ENCODE measurements around the gene MAP4K2. TPM values are rescaled to one million over a fixed set of nuclear protein-coding genes. Genes with fewer than 3 reads are reported as not detected.

MAP4K2 gene
- total and polyA plus RNA-seq, 7 donors: 3.0 to 6.7 (median 4.5) TPM

DNA sequence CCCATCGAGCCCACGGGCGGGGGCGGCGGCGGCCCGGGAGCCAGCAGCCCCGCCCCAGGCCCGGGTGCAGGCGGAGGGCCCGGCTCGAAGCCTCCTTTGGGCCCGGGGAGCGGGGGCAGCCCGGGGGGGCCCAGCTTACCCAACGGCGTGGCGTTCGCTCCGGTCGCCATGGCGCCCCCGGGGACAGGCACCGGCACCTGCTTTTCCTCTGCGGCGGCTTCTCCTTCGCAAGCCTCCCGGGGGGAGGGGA lies 24.9 kb downstream of the MAP4K2 start:
- H3K27me3 ChIP-seq (ENCODE audit: insufficient read depth in 3 of 3, low read length in 2 of 3): no peaks in the 10 kb centered on the region
- TF ChIP-seq, protein P1, sequence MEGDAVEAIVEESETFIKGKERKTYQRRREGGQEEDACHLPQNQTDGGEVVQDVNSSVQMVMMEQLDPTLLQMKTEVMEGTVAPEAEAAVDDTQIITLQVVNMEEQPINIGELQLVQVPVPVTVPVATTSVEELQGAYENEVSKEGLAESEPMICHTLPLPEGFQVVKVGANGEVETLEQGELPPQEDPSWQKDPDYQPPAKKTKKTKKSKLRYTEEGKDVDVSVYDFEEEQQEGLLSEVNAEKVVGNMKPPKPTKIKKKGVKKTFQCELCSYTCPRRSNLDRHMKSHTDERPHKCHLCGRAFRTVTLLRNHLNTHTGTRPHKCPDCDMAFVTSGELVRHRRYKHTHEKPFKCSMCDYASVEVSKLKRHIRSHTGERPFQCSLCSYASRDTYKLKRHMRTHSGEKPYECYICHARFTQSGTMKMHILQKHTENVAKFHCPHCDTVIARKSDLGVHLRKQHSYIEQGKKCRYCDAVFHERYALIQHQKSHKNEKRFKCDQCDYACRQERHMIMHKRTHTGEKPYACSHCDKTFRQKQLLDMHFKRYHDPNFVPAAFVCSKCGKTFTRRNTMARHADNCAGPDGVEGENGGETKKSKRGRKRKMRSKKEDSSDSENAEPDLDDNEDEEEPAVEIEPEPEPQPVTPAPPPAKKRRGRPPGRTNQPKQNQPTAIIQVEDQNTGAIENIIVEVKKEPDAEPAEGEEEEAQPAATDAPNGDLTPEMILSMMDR (IDR thresholded peaks at IDR 0.05): no peak
- H3K9me3 ChIP-seq: no peaks in the 10 kb centered on the region
- DNase-seq (no peak), ATAC-seq (no peak)
- peaks cover 45% of the 10 kb centered on the region for H3K4me1 ChIP-seq
- peaks cover 14 to 49% of the 10 kb centered on the region in 2 donors for H3K36me3 ChIP-seq (ENCODE audit: insufficient read depth in 1 of 2, low read depth in 1 of 2)
- H3K4me3 ChIP-seq: peak overlapping the region; percentile 87
- 0 to 3% (median 1%) methylated on average over 1 to 28 of the region's 28 CpGs for WGBS, 3 donors
- H3K27ac ChIP-seq: peak overlapping the region; percentile 98
- intact Hi-C loops (cut with DNase I): no loop called here

DNA sequence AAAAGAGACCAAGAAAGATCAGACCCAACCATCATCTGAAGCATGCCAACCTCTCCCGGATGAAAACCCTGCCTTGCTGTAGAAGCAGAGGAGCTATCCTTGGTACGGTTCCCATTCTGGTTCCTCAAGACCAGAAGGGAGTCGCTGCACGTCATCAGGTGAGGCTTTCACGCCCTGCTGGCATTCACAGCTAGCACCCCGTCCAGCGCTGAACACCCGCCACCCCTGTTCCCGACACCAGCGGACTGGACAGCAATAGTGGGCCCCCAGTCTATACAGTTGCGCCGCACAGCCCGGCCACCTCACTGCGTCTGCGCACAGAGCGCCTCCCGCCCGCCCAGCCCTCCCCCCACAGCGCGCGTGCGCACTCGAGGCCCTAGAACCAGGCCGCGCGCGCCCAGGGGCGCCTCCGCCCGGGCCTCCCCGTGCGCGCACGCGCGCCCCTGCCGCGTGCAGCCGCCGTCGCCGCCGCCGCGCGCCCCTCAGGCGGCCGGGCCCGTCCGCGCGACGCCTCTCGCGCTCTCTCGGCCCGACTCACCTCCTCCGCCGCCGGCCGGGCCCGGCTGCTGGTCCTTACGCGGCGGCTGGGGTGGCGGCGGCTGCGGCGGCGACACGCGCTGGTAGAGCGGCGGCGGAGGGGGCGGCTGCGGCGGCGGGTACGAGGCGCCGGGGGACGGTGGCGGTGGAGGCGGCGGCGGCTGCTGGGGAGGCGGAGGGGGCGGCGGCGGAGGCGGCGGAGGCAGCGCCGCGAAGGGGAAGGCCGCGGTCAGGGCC lies 25.4 kb downstream of the MAP4K2 start:
- H3K4me1 ChIP-seq: peaks cover 51% of the 10 kb centered on the region
- intact Hi-C loops (cut with DNase I): loop anchor here in 1 of 2 donors (2.0 kb wide), 1 partner anchor 17 kb away; no protein-coding TSS in a partner anchor
- TF ChIP-seq, protein P1 (IDR thresholded peaks at IDR 0.05): no peak

DNA sequence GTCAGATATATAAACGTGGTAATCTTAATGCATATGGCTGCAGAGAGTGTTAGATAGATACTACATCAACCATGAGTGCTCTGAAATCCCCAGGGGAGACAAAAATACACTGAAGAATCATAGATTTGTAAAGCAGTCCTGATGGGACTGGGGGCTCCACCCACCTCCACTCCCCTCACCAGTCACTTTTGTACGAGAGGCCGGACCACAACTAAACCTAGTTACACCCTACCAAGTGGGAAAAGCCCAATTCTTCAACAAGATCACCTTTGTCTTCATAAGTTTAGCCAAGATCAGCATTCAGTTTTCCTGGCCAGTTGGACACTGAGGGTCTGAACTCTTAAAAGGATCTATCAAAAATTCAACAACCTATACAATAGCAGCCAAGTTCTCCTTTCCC lies 26.1 kb downstream of the MAP4K2 start:
- Histone ChIP-seq H3K36me3 (ENCODE audit: insufficient read depth in 1 of 2, low read depth in 1 of 2) (peaks cover 20 to 62% of the 10 kb centered on the region in 2 donors), H3K27ac (peak overlapping the region; percentile 63), H3K27me3 (ENCODE audit: insufficient read depth in 3 of 3, low read length in 2 of 3) (no peaks in the 10 kb centered on the region), H3K9me3 (no peaks in the 10 kb centered on the region), H3K4me1 (peaks cover 58% of the 10 kb centered on the region), H3K4me3 (peak overlapping the region; percentile 87)
- intact Hi-C loops (cut with DNase I): loop anchor here in 1 of 2 donors (2.0 kb wide), 1 partner anchor 16 kb away; no protein-coding TSS in a partner anchor
- no peak for ATAC-seq
- 10 to 16% (median 11%) methylated on average over 3 of the region's 3 CpGs for WGBS, 3 donors
- TF ChIP-seq, protein P1 (IDR thresholded peaks at IDR 0.05): no peak
- DNase-seq: no peak

More for the DNA sequence above, 25.4 kb downstream of the MAP4K2 start:
- peak; percentile 86 to 93 for DNase-seq
- Histone ChIP-seq H3K36me3 (ENCODE audit: insufficient read depth in 1 of 2, low read depth in 1 of 2) (peaks cover 19 to 54% of the 10 kb centered on the region in 2 donors), H3K27ac (peak overlapping the region; percentile 98), H3K9me3 (no peaks in the 10 kb centered on the region), H3K4me3 (peak overlapping the region; percentile 87), H3K27me3 (ENCODE audit: insufficient read depth in 3 of 3, low read length in 2 of 3) (no peaks in the 10 kb centered on the region)
- peak; percentile 26 to 51 (median 41) for ATAC-seq
- 0 to 2% (median 1%) methylated on average over 28 to 98 of the region's 98 CpGs for WGBS, 3 donors

DNA sequence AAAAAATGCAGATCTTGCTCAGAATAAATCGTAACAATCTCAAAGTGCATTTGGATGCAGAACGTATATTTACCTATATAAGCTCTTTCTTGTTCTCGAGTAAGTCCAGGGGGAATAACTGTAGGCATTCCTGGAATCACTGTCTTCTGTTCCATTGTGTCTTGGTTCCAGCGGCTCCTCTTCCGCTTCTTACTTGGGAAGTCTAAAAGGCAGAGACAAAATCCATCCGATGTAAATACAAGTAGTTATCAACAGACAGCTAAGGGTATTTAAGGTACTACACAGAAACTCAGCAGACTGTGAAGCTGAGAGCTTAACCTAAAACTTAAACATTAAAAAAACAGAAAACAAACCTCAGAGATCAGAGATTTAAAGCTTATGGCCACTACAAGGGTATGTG lies 26.6 kb downstream of the MAP4K2 start:
- peak overlapping the region; percentile 26 for H3K27ac ChIP-seq

More for the DNA sequence above, 26.6 kb downstream of the MAP4K2 start:
- ATAC-seq (no peak), DNase-seq (no peak)
- H3K9me3 ChIP-seq: no peaks in the 10 kb centered on the region
- H3K27me3 ChIP-seq (ENCODE audit: insufficient read depth in 3 of 3, low read length in 2 of 3): no peaks in the 10 kb centered on the region
- H3K36me3 ChIP-seq (ENCODE audit: insufficient read depth in 1 of 2, low read depth in 1 of 2): peaks cover 20 to 66% of the 10 kb centered on the region in 2 donors
- H3K4me1 ChIP-seq: peaks cover 63% of the 10 kb centered on the region
- H3K4me3 ChIP-seq: peak overlapping the region; percentile 87
- intact Hi-C loops (cut with DNase I): loop anchor here in 1 of 2 donors (2.0 kb wide), 1 partner anchor 16 kb away; no protein-coding TSS in a partner anchor
- 37 to 53% (median 43%) methylated on average over 6 of the region's 6 CpGs for WGBS, 3 donors
- TF ChIP-seq, protein P1 (IDR thresholded peaks at IDR 0.05): no peak

Measured in psoas muscle (tissue), 8 donors.